GM12878 (cell line): ENCODE results near the gene INO80B. TPM values are rescaled to one million over a fixed set of nuclear protein-coding genes. Genes with fewer than 3 reads are reported as not detected.

Experiments used
- ATAC-seq: fragments of 200-7000 bp; cut with Tn5 transposase; 3 replicates; pipeline ENCODE4 v1.9.1; 2020; ENCODE audit warnings: mild to moderate bottlenecking, moderate library complexity
- BruUV-seq: library from RNA; stranded (reverse); fragments of 400-500 nt; replicated peaks from 2 replicates; lab custom pipeline; 2021; lab: Mats Ljungman, UMichigan
- CTCF ChIA-PET: fragments of 300-600 bp; sonication (Branson Sonifier 250); formaldehyde crosslinking; extraction: SDS; loops from one replicate; lab custom pipeline; 2021; ENCODE audit warnings: inconsistent platforms; lab: Yijun Ruan, JAX
- POLR2A ChIA-PET: fragments of 350-600 bp; formaldehyde crosslinking; extraction: SDS; loops from one replicate; lab custom pipeline; 2021; ENCODE audit warnings: inconsistent platforms; lab: Charles Lee
- RAD21 ChIA-PET: fragments of 300-600 bp; sonication (Branson Sonifier 250); formaldehyde crosslinking; loops from one replicate; lab custom pipeline; 2023; ENCODE audit warnings: antibody characterized with exemption; ENCODE audit not compliant: unreplicated experiment; lab: Charles Lee
- SMC1A ChIA-PET: fragments of 300-600 bp; sonication (Branson Sonifier 250); formaldehyde crosslinking; loops from one replicate; lab custom pipeline; 2023; ENCODE audit not compliant: unreplicated experiment, uncharacterized antibody; lab: Charles Lee
- DNase-seq: peaks from one replicate; pipeline ENCODE4 v3.0.0-alpha.2; 2011; ENCODE audit warnings: low read depth, low spot score
- FAIRE-seq: peaks from 3 replicates; lab custom pipeline; 2011; peaks lifted over from hg19 to GRCh38; lab: Jason Lieb, UNC
- H2AFZ ChIP-seq: 2 replicates; pipeline ENCODE4 v1.6.0; 2011; ENCODE audit warnings: low read depth, low read length, control low read depth; ENCODE audit not compliant: control insufficient read depth
- H3K27ac ChIP-seq: 2 replicates; pipeline ENCODE4 v1.5.1; 2011; ENCODE audit warnings: control low read depth; ENCODE audit not compliant: control insufficient read depth, insufficient read depth
- H3K27me3 ChIP-seq, 2 experiments: replicated peaks in 1 of 2; 2 replicates each; pipeline versions ENCODE4 v1.6.0 to v1.6.1; 2011; ENCODE audit warnings: low read length in 1 of 2; ENCODE audit not compliant: control insufficient read depth in 2 of 2, insufficient read depth in 2 of 2
- H3K36me3 ChIP-seq, 2 experiments: 2 replicates each; pipeline ENCODE4 v1.5.1; 2011; ENCODE audit warnings: low read length in 1 of 2; ENCODE audit not compliant: control insufficient read depth in 2 of 2, insufficient read depth in 2 of 2
- H3K4me1 ChIP-seq: 2 replicates; pipeline ENCODE4 v1.6.1; 2011; ENCODE audit warnings: mild to moderate bottlenecking, low read length, moderate library complexity, mixed read lengths; ENCODE audit not compliant: control insufficient read depth, insufficient read depth
- H3K4me2 ChIP-seq: 2 replicates; pipeline ENCODE4 v1.6.0; 2011; ENCODE audit warnings: control low read depth; ENCODE audit not compliant: control insufficient read depth, insufficient read depth
- H3K4me3 ChIP-seq: fragments of 200-600 bp; sonication (generic); 2 replicates; pipeline ENCODE4 v1.5.1; 2016
- H3K79me2 ChIP-seq: 2 replicates; pipeline ENCODE4 v1.6.0; 2011; ENCODE audit warnings: low read length; ENCODE audit not compliant: control insufficient read depth, insufficient read depth
- H3K9ac ChIP-seq: 2 replicates; pipeline ENCODE4 v1.8.0; 2011; ENCODE audit warnings: low read length, control low read depth, mixed read lengths; ENCODE audit not compliant: control insufficient read depth, insufficient read depth
- H3K9me3 ChIP-seq: replicated peaks from 3 replicates; pipeline ENCODE4 v1.5.1; 2011; ENCODE audit warnings: mild to moderate bottlenecking, low read length; ENCODE audit not compliant: control insufficient read depth, insufficient read depth
- H4K20me1 ChIP-seq: 2 replicates; pipeline ENCODE4 v1.6.0; 2011; ENCODE audit not compliant: control insufficient read depth, insufficient read depth
- BACH1 ChIP-seq: fragments of 450-650 bp; IDR thresholded peaks from 2 replicates; pipeline ENCODE4 v1.6.1; 2017; ENCODE audit warnings: mild to moderate bottlenecking, borderline replicate concordance
- BCL11A ChIP-seq: IDR thresholded peaks from 2 replicates; pipeline ENCODE4 v1.6.1; 2011; ENCODE audit warnings: low read depth, low read length
- CHD2 ChIP-seq: IDR thresholded peaks from 2 replicates; pipeline ENCODE4 v1.6.1; 2011; ENCODE audit warnings: low read depth, low read length, improper control_type of control experiment, borderline replicate concordance
- FOXM1 ChIP-seq: IDR thresholded peaks from 2 replicates; pipeline ENCODE4 v1.6.1; 2012; ENCODE audit warnings: low read depth, mild to moderate bottlenecking, inconsistent platforms, low read length, moderate library complexity
- GABPA ChIP-seq: IDR thresholded peaks from 2 replicates; pipeline ENCODE4 v1.6.1; 2014; ENCODE audit warnings: antibody characterized with exemption, low read depth, mild to moderate bottlenecking, inconsistent platforms
- GATAD2B ChIP-seq: fragments of 450-650 bp; conservative IDR thresholded peaks from 2 replicates; pipeline ENCODE4 v1.6.1; 2017; ENCODE audit warnings: low read depth, mild to moderate bottlenecking, moderate library complexity
- HCFC1 ChIP-seq: fragments of 150-350 bp; IDR thresholded peaks from 2 replicates; pipeline ENCODE4 v1.6.1; 2014; ENCODE audit warnings: low read length
- MTA3 ChIP-seq: IDR thresholded peaks from 2 replicates; pipeline ENCODE4 v1.6.1; 2012; ENCODE audit warnings: low read length, inconsistent platforms, borderline replicate concordance
- MYC ChIP-seq: IDR thresholded peaks from 2 replicates; pipeline ENCODE4 v1.6.1; 2011; ENCODE audit warnings: mild to moderate bottlenecking, low read length, moderate library complexity, inconsistent platforms; ENCODE audit not compliant: insufficient read depth, insufficient replicate concordance, insufficient read length, severe bottlenecking
- RCOR1 ChIP-seq: conservative IDR thresholded peaks from 2 replicates; pipeline ENCODE4 v1.6.1; 2012; ENCODE audit warnings: low read depth, low read length, improper control_type of control experiment
- SIX5 ChIP-seq: IDR thresholded peaks from 2 replicates; pipeline ENCODE4 v1.6.1; 2011; ENCODE audit warnings: mild to moderate bottlenecking, low read depth, low read length, moderate library complexity; ENCODE audit not compliant: severe bottlenecking
- TARDBP ChIP-seq: IDR thresholded peaks from 2 replicates; pipeline ENCODE4 v1.6.1; 2016; ENCODE audit warnings: borderline replicate concordance
- TCF7 ChIP-seq: IDR thresholded peaks from 2 replicates; pipeline ENCODE4 v1.6.1; 2014; ENCODE audit warnings: antibody characterized with exemption, borderline replicate concordance
- WGBS: methylation state at CpG from one replicate; pipeline ENCODE4 v1.1.6; 2016; ENCODE audit warnings: low lambda C conversion rate; ENCODE audit not compliant: insufficient replicate concordance, insufficient coverage; ENCODE audit errors: missing lambda C conversion rate; 5-methylcytosine and 5-hydroxymethylcytosine counted together
- in situ Hi-C: fragments of 300-500 bp; cut with MboI; formaldehyde crosslinking; loops from 9 replicates; pipeline ENCODE4 v1.14.3; 2018; ENCODE audit warnings: mixed read lengths
- intact Hi-C: fragments of 100-400 bp; cut with micrococcal nuclease; formaldehyde crosslinking; loops from one replicate; pipeline ENCODE4 v1.14.2; 2022; ENCODE audit not compliant: unreplicated experiment
- polyA plus RNA-seq, 11 experiments: library from polyadenylated mRNA; depleted of rRNA in 4 of 11; unstranded in 6 of 11; stranded (reverse) in 5 of 11; fragments of >200 nt; fragmentation: Nextera tagmentation in 4 of 11; fragmentation: Illumina TruSeq in 1 of 11; extraction: Ambion mirVana in 4 of 11; extraction: Trizol in 1 of 11; gene quantifications; 1 replicate in 1 of 11; 2 replicates in 10 of 11; pipeline versions ENCODE4 v1.2.1 to v1.2.3, GENCODE V29; 2011 to 2016; ENCODE audit warnings: inconsistent platforms in 2 of 11, missing spikeins in 2 of 11, low read depth in 1 of 11
- total RNA-seq, 4 experiments: library from RNA; depleted of rRNA in 3 of 4; stranded (reverse); fragments of >200 nt in 3 of 4; fragmentation: Illumina TruSeq in 1 of 4; extraction: Trizol in 1 of 4; gene quantifications; 2 replicates each; pipeline versions ENCODE4 v1.2.1 to v1.2.3, GENCODE V29; 2013 to 2021

Gene INO80B
- total and polyA plus RNA-seq, 10 of the 15 experiments (the other 5 are each of a cell fraction or from before 2014, with no cell fraction given) = 1.3 to 26.7 (median 11.1) TPM

DNA sequence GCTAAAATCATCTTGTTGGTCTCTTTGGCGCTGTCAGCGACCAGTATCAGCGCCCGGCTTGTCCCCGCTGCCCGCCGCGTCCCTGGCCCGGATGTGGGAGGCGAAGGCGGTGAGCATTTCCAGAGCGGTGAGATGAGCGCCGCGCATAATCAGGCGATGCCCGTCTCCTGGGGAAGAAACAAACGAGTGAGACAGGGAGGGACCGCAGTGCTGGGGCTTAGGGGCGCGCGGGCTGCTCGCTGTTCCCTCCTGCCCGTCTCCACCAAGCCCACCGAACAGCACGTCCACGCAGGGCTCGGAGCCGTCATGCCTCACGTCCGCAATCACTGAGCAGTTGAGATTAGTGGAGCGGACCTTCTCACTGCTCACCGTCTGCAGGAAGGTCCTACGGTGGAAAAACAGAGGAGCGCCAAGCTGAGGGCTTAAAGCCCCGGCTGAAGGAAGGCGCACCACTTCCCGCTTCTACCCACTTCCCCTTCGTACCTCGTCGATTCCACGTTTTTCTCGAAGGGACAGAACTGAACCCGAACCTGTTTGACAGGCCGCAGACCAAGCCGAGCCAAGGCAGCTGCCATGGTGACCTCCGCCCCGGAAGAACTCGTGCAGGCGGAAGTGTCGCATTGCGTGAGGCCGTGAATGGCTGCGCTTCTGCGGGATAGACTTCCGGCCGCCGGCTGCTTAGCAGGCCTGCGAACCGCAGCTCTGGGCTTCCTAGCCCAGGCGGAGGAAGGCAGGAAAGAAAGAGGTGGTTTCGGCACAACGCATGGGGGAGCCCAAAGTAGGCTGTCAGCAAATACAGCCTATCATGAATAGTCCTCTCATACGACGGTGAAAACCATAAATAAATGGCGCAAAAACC, 17.4 kb downstream of the INO80B start, which contains the start of gene MRPL53 (continued):
- TF ChIP-seq TCF7 (peak; percentile 68; the same call in 1 of the 2 replicates), SIX5 (peak; percentile 63), RCOR1 (no peak), HCFC1 (peak; percentile 80), BCL11A (peak; percentile 37; the same call in 1 of the 2 replicates), BACH1 (no peak; the same call in none of the 2 replicates), FOXM1 (peak; percentile 35; the same call in 1 of the 2 replicates), GATAD2B (no peak), CHD2 (peak; percentile 82), MYC (no peak), GABPA (peak; percentile 99)

DNA sequence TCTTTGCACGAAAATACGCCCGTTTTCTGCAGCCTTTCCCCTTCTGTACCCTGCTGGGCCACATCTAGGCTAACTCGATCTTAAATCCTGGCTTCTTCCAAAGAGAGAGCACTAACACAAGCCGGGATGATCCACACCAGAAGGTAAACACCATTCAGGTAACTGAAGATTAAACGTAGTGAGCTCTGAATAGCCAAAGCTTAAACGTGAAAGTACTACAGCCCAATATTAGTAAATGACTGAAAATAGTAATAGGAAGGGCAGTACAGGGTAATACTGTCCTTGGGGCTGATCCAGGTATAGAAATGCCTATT, 18.0 kb downstream of the INO80B start:
- ChIA-PET CTCF (interaction anchor here (0.6 to 2.7 kb wide), 10 partner anchors 9 to 223 kb away, joined by 3 to 20 read pairs (median 6); partner anchors contain the start of genes CCDC142 and TTC31), RAD21 (interaction anchor here (0.7 to 2.1 kb wide), 4 partner anchors 9 to 33 kb away, joined by 3 to 20 read pairs (median 4); partner anchors contain the start of genes CCDC142, TTC31 and WBP1), SMC1A (interaction anchor here (0.6 to 2.4 kb wide), 12 partner anchors 9 to 472 kb away, joined by 3 to 11 read pairs (median 4); partner anchors contain the start of genes CCDC142 and TTC31), POLR2A (interaction anchor here (0.6 to 2.7 kb wide), 12 partner anchors 9 to 1064 kb away, joined by 3 to 22 read pairs (median 4); partner anchors contain the start of genes CCDC142, INO80B, TTC31 and WBP1)
- intact Hi-C loops (no loop called here), in situ Hi-C loops (no loop called here)
- no peaks in the 10 kb centered on the region for H3K9me3 ChIP-seq
- ATAC-seq (peak; percentile 9; the same call in 1 of the 3 replicates), FAIRE-seq (no peak), DNase-seq (no peak)
- H3K79me2 ChIP-seq = peaks cover 10% of the 10 kb centered on the region
- no peaks in the 10 kb centered on the region for H3K27me3 ChIP-seq
- peak overlapping the region; percentile 91 for H2AFZ ChIP-seq
- no peaks in the 10 kb centered on the region for H4K20me1 ChIP-seq
- H3K4me1 ChIP-seq = 0 out of 2 replicates have a peak, but pooled peaks cover 6% of the 10 kb centered on the region
- peak overlapping the region; percentile 89 for H3K4me3 ChIP-seq
- H3K9ac ChIP-seq = peak overlapping the region; percentile 85
- TF ChIP-seq MTA3 (0 out of 2 replicates have a peak, but pooled peaks have one; percentile 24), TARDBP (no peak)
- 9% methylated on average over 7 of the region's 7 CpGs for whole genome bisulfite sequencing
- H3K36me3 ChIP-seq = peaks cover 0 to 3% of the 10 kb centered on the region in 2 experiments; a peak in 2 of 4 replicates
- H3K27ac ChIP-seq = peak overlapping the region; percentile 93
- H3K4me2 ChIP-seq = peak overlapping the region; percentile 99
- BruUV-seq = TSS peak; percentile 96
